Peyer's patch (tissue), 4 donors: ENCODE measurements around the gene GPR21.

Source experiments
- CTCF ChIP-seq, 6 experiments: fragments of 450-650 bp in 4 of 6; fragments of 200-600 bp in 2 of 6; sonication (generic) in 1 of 6; IDR thresholded peaks; one replicate each; pipeline ENCODE4 v1.5.1; 2017 to 2019; ENCODE audit warnings: antibody characterized with exemption in 6 of 6, mild to moderate bottlenecking in 3 of 6, moderate library complexity in 1 of 6
- POLR2A ChIP-seq, 2 donors: fragments of 450-650 bp; IDR thresholded peaks; one replicate each; pipeline ENCODE4 v1.5.1; 2017; ENCODE audit warnings: antibody characterized with exemption in 2 of 2, mild to moderate bottlenecking in 2 of 2, moderate library complexity in 2 of 2

DNA sequence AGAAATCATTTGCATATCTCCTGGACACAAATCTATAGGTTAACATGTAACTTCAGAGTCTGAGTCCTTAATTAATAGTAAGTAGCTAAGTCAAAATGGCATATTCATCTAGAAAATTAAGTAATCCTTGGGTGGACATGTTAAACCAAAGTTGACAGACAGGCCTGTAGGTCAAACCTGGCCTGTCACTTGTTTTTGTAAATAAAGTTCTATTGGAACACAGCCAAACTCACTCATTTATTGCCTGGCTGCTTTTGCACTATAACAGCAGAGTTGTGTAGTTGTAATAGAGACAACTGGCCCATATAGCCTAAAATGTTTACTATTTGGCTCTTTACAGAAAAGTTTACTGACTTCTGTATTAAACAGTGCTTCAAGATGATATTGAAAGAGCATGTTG lies 24.6 kb upstream of the GPR21 start:
- TF ChIP-seq CTCF (IDR thresholded peaks at IDR 0.05) = no peak
- no peak for TF ChIP-seq POLR2A (IDR thresholded peaks at IDR 0.05)
